WTC11 (cell line): Measurements from ENCODE around the gene ATP9B. TPM values are rescaled to one million over a fixed set of nuclear protein-coding genes. Genes with fewer than 3 reads are reported as not detected.

Experiments
- ATAC-seq: fragments of 200-7000 bp; cut with Tn5 transposase; 2 replicates; pipeline ENCODE4 v1.10.0; 2021; ENCODE audit warnings: mild to moderate bottlenecking, moderate library complexity
- CTCF ChIA-PET: fragments of 300-600 bp; sonication (Branson Sonifier 250); formaldehyde crosslinking; loops from one replicate; lab custom pipeline; 2021; ENCODE audit warnings: antibody characterized with exemption; lab: Charles Lee
- POLR2A ChIA-PET: fragments of 350-600 bp; sonication (Branson Sonifier 250); formaldehyde crosslinking; loops from one replicate; lab custom pipeline; 2021; ENCODE audit warnings: antibody characterized with exemption; lab: Charles Lee
- DNase-seq: peaks from one replicate; pipeline ENCODE4 v3.0.0; 2021; ENCODE audit warnings: low spot score
- H3K27ac Mint-ChIP-seq: 2 replicates; pipeline ENCODE4 v1.8.0; 2021; ENCODE audit warnings: mixed read lengths
- H3K27me3 Mint-ChIP-seq: 2 replicates; pipeline ENCODE4 v1.8.0; 2021; ENCODE audit warnings: low read depth, mild to moderate bottlenecking, moderate library complexity, mixed read lengths
- H3K36me3 Mint-ChIP-seq: 2 replicates; pipeline ENCODE4 v1.8.0; 2021; ENCODE audit warnings: mixed read lengths
- H3K4me1 Mint-ChIP-seq: 2 replicates; pipeline ENCODE4 v1.8.0; 2022; ENCODE audit warnings: mixed read lengths
- H3K4me3 Mint-ChIP-seq: 2 replicates; pipeline ENCODE4 v1.8.0; 2021; ENCODE audit warnings: mild to moderate bottlenecking, moderate library complexity, mixed read lengths
- H3K9me3 Mint-ChIP-seq: 2 replicates; pipeline ENCODE4 v1.8.0; 2021; ENCODE audit warnings: mixed read lengths
- CBFB ChIP-seq: sonication (generic); formaldehyde crosslinking; IDR thresholded peaks from 2 replicates; pipeline ENCODE4 v1.8.1; 2022; ENCODE audit warnings: mild to moderate bottlenecking, low read depth, missing genetic modification reagents
- CREB1 ChIP-seq: sonication (generic); formaldehyde crosslinking; IDR thresholded peaks from 2 replicates; pipeline ENCODE4 v1.8.0; 2023; ENCODE audit warnings: mild to moderate bottlenecking, missing genetic modification reagents
- ELF4 ChIP-seq: sonication (generic); formaldehyde crosslinking; IDR thresholded peaks from 2 replicates; pipeline ENCODE4 v1.8.1; 2022; ENCODE audit warnings: low read depth, mild to moderate bottlenecking, moderate library complexity, missing genetic modification reagents
- FOXK1 ChIP-seq: sonication (generic); formaldehyde crosslinking; IDR thresholded peaks from 2 replicates; pipeline ENCODE4 v1.8.0; 2022; ENCODE audit warnings: mild to moderate bottlenecking, moderate library complexity, missing genetic modification reagents
- GRHL2 ChIP-seq: fragments of 250-450 bp; sonication (Bioruptor Pico); IDR thresholded peaks from 2 replicates; pipeline ENCODE4 v1.8.0; 2022; ENCODE audit warnings: mild to moderate bottlenecking, moderate library complexity; ENCODE audit not compliant: insufficient replicate concordance, severe bottlenecking
- IRF2 ChIP-seq: sonication (generic); formaldehyde crosslinking; IDR thresholded peaks from 2 replicates; pipeline ENCODE4 v1.8.0; 2022; ENCODE audit warnings: low read depth, missing genetic modification reagents, borderline replicate concordance
- JAZF1 ChIP-seq: fragments of 250-450 bp; sonication (Bioruptor Pico); IDR thresholded peaks from 2 replicates; pipeline ENCODE4 v1.9.0; 2021; ENCODE audit warnings: moderate library complexity, mild to moderate bottlenecking, inconsistent platforms
- RORB ChIP-seq: fragments of 250-450 bp; sonication (Bioruptor Pico); IDR thresholded peaks from 2 replicates; pipeline ENCODE4 v1.9.0; 2021; ENCODE audit warnings: mild to moderate bottlenecking
- SMAD4 ChIP-seq: sonication (generic); formaldehyde crosslinking; IDR thresholded peaks from 2 replicates; pipeline ENCODE4 v1.8.0; 2022; ENCODE audit warnings: mild to moderate bottlenecking, missing genetic modification reagents
- TEAD1 ChIP-seq: sonication (generic); formaldehyde crosslinking; IDR thresholded peaks from 2 replicates; pipeline ENCODE4 v1.8.0; 2022; ENCODE audit warnings: mild to moderate bottlenecking, missing genetic modification reagents
- TEAD4 ChIP-seq: sonication (generic); formaldehyde crosslinking; IDR thresholded peaks from 2 replicates; pipeline ENCODE4 v1.8.0; 2022; ENCODE audit warnings: mild to moderate bottlenecking, missing genetic modification reagents
- ZNF219 ChIP-seq: sonication (generic); formaldehyde crosslinking; IDR thresholded peaks from 2 replicates; pipeline ENCODE4 v1.8.0; 2023; ENCODE audit warnings: missing genetic modification reagents, mild to moderate bottlenecking, borderline replicate concordance
- ZNF396 ChIP-seq: fragments of 250-450 bp; sonication (Bioruptor Pico); IDR thresholded peaks from 2 replicates; pipeline ENCODE4 v1.8.0; 2021; ENCODE audit warnings: mild to moderate bottlenecking, moderate library complexity, borderline replicate concordance
- ZNF416 ChIP-seq: fragments of 250-450 bp; sonication (Bioruptor Pico); IDR thresholded peaks from 2 replicates; pipeline ENCODE4 v1.9.0; 2021; ENCODE audit warnings: mild to moderate bottlenecking, inconsistent platforms
- ZNF423 ChIP-seq: fragments of 250-450 bp; sonication (Bioruptor Pico); IDR thresholded peaks from 2 replicates; pipeline ENCODE4 v2.1.2; 2022; ENCODE audit warnings: mild to moderate bottlenecking, moderate library complexity
- total RNA-seq: library from RNA; stranded (reverse); gene quantifications from 3 replicates; pipeline ENCODE4 v1.2.3, GENCODE V29; 2021
- TF ChIP-seq, protein P1 (sequence below): fragments of 250-450 bp; sonication (Bioruptor Pico); IDR thresholded peaks from 2 replicates; pipeline ENCODE4 v1.9.0; 2021; ENCODE audit warnings: moderate library complexity, mild to moderate bottlenecking, inconsistent platforms, borderline replicate concordance
- TF ChIP-seq, protein P2 (sequence below): fragments of 250-450 bp; sonication (Bioruptor Pico); IDR thresholded peaks from 2 replicates; pipeline ENCODE4 v2.1.2; 2022; ENCODE audit warnings: mild to moderate bottlenecking, moderate library complexity
- TF ChIP-seq, protein P3 (sequence below): sonication (generic); formaldehyde crosslinking; IDR thresholded peaks from 2 replicates; pipeline ENCODE4 v1.8.1; 2023; ENCODE audit warnings: mild to moderate bottlenecking, missing genetic modification reagents, moderate library complexity
- TF ChIP-seq, protein P4 (sequence below): sonication (generic); formaldehyde crosslinking; IDR thresholded peaks from 2 replicates; pipeline ENCODE4 v1.8.1; 2022; ENCODE audit warnings: mild to moderate bottlenecking, moderate library complexity, missing genetic modification reagents
- TF ChIP-seq, protein P5 (sequence below): sonication (generic); formaldehyde crosslinking; IDR thresholded peaks from 2 replicates; pipeline ENCODE4 v1.8.0; 2023; ENCODE audit warnings: missing genetic modification reagents
- TF ChIP-seq, protein P6 (sequence below): sonication (generic); formaldehyde crosslinking; IDR thresholded peaks from 2 replicates; pipeline ENCODE4 v1.8.1; 2023; ENCODE audit warnings: mild to moderate bottlenecking, missing genetic modification reagents
- TF ChIP-seq, protein P7 (sequence below): sonication (generic); formaldehyde crosslinking; IDR thresholded peaks from 2 replicates; pipeline ENCODE4 v1.8.1; 2023; ENCODE audit warnings: mild to moderate bottlenecking, missing genetic modification reagents, moderate library complexity

The ATP9B gene
- total RNA-seq, 1 experiment from 2014 or later = 19.0 TPM

DNA sequence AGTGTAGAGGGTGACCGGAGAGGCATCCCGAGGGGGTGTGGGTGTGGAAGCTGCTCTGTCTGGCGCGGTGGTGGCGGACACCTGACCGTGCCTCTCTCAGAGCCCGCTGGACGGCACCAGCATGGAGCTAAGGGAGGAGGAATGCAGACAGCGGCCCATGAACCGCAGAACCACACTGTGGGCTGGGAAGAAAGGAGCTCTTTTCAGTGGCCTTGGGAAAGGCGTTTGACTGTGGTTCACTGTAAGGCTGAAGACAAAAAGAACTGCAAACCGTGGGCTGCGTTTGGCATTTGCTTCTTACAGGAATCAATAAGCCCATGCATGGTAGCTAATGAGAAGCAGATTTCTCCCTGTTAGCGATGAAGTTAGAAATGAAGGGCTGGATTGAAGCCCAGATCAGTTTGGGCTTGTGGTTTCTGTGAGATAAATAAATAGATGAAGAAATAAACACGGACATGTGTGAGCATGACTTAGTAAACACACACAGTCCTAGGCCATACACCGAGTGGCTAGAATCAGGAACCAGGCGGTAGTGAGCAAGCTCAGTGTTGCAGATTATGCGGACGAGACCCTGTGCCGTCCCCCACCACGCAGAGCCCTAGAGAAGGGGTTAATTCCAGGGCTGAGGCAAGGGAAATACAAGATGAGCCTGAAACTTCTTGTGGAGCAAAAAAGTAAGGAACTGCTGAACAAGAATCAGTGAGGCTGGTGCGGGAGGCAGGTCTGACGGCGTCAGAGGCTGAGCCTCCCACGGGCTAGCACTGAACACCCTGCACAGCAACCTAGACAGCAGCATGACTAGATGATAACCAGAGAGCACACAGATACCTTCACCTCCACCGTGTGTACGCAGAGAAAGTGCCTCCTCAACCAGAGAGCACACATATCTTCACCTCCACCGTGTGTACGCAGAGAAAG lies 297.2 kb downstream of the ATP9B start:
- H3K4me1 Mint-ChIP-seq = peaks cover 10% of the 10 kb centered on the region
- ChIA-PET CTCF (no interaction called here), POLR2A (no interaction called here)

DNA sequence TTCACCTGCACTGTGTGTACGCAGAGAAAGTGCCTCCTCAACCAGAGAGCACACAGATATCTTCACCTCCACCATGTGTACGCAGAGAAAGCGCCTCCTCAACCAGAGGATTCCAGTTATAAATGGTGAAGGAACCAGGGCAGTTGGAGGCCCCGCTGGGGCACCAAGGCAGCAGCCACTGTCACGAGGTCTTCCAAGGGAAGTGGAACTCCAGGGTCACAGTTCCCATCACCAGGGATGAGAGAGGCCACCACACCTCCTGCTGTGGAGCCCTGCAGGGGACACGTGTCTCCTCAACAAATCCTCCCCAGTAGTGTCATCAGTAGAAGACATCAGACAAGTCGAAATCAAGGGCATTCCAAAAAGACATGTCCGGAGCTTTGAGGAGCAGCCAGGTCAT lies 298.3 kb downstream of the ATP9B start:
- H3K4me3 Mint-ChIP-seq = no peak overlapping the region
- TF ChIP-seq ZNF416 (CRISPR knock-in tag) (no peak), RORB (CRISPR knock-in tag) (no peak), ZNF396 (CRISPR knock-in tag) (no peak), GRHL2 (CRISPR knock-in tag) (no peak), ZNF219 (CRISPR knock-in tag) (no peak), IRF2 (CRISPR knock-in tag) (no peak), ZNF423 (no peak), CREB1 (CRISPR knock-in tag) (no peak), ELF4 (CRISPR knock-in tag) (no peak)
- TF ChIP-seq, protein P1, sequence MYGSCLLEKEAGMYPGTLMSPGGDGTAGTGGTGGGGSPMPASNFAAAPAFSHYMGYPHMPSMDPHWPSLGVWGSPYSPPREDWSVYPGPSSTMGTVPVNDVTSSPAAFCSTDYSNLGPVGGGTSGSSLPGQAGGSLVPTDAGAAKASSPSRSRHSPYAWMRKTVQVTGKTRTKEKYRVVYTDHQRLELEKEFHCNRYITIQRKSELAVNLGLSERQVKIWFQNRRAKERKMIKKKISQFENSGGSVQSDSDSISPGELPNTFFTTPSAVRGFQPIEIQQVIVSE (CRISPR knock-in tag) = no peak
- TF ChIP-seq, protein P2, sequence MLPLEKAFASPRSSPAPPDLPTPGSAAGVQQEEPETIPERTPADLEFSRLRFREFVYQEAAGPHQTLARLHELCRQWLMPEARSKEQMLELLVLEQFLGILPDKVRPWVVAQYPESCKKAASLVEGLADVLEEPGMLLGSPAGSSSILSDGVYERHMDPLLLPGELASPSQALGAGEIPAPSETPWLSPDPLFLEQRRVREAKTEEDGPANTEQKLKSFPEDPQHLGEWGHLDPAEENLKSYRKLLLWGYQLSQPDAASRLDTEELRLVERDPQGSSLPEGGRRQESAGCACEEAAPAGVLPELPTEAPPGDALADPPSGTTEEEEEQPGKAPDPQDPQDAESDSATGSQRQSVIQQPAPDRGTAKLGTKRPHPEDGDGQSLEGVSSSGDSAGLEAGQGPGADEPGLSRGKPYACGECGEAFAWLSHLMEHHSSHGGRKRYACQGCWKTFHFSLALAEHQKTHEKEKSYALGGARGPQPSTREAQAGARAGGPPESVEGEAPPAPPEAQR (CRISPR knock-in tag) = no peak
- TF ChIP-seq, protein P3, sequence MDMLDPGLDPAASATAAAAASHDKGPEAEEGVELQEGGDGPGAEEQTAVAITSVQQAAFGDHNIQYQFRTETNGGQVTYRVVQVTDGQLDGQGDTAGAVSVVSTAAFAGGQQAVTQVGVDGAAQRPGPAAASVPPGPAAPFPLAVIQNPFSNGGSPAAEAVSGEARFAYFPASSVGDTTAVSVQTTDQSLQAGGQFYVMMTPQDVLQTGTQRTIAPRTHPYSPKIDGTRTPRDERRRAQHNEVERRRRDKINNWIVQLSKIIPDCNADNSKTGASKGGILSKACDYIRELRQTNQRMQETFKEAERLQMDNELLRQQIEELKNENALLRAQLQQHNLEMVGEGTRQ (CRISPR knock-in tag) = no peak
- TF ChIP-seq, protein P4, sequence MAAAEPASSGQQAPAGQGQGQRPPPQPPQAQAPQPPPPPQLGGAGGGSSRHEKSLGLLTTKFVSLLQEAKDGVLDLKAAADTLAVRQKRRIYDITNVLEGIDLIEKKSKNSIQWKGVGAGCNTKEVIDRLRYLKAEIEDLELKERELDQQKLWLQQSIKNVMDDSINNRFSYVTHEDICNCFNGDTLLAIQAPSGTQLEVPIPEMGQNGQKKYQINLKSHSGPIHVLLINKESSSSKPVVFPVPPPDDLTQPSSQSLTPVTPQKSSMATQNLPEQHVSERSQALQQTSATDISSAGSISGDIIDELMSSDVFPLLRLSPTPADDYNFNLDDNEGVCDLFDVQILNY (CRISPR knock-in tag) = no peak
- TF ChIP-seq, protein P5, sequence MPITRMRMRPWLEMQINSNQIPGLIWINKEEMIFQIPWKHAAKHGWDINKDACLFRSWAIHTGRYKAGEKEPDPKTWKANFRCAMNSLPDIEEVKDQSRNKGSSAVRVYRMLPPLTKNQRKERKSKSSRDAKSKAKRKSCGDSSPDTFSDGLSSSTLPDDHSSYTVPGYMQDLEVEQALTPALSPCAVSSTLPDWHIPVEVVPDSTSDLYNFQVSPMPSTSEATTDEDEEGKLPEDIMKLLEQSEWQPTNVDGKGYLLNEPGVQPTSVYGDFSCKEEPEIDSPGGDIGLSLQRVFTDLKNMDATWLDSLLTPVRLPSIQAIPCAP (CRISPR knock-in tag) = no peak
- H3K27ac Mint-ChIP-seq = no peak overlapping the region
- DNase-seq (no peak), ATAC-seq (no peak)
- H3K4me1 Mint-ChIP-seq = peaks cover 1% of the 10 kb centered on the region; the same call in 1 of the 2 replicates
- H3K27me3 Mint-ChIP-seq = no peaks in the 10 kb centered on the region
- H3K36me3 Mint-ChIP-seq = peaks cover 14% of the 10 kb centered on the region
- H3K9me3 Mint-ChIP-seq = peaks cover 6% of the 10 kb centered on the region
- POLR2A ChIA-PET = no interaction called here
- CTCF ChIA-PET = no interaction called here

More for the DNA sequence above, 297.2 kb downstream of the ATP9B start:
- no peak overlapping the region for H3K27ac Mint-ChIP-seq
- TF ChIP-seq, protein P6, sequence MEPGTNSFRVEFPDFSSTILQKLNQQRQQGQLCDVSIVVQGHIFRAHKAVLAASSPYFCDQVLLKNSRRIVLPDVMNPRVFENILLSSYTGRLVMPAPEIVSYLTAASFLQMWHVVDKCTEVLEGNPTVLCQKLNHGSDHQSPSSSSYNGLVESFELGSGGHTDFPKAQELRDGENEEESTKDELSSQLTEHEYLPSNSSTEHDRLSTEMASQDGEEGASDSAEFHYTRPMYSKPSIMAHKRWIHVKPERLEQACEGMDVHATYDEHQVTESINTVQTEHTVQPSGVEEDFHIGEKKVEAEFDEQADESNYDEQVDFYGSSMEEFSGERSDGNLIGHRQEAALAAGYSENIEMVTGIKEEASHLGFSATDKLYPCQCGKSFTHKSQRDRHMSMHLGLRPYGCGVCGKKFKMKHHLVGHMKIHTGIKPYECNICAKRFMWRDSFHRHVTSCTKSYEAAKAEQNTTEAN = no peak
- TF ChIP-seq FOXK1 (CRISPR knock-in tag) (no peak), SMAD4 (CRISPR knock-in tag) (no peak), TEAD1 (no peak), CREB1 (CRISPR knock-in tag) (no peak), CBFB (CRISPR knock-in tag) (no peak), TEAD4 (CRISPR knock-in tag) (no peak), JAZF1 (no peak)
- TF ChIP-seq, protein P7, sequence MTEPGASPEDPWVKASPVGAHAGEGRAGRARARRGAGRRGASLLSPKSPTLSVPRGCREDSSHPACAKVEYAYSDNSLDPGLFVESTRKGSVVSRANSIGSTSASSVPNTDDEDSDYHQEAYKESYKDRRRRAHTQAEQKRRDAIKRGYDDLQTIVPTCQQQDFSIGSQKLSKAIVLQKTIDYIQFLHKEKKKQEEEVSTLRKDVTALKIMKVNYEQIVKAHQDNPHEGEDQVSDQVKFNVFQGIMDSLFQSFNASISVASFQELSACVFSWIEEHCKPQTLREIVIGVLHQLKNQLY (CRISPR knock-in tag) = no peak
- ATAC-seq (no peak), DNase-seq (no peak)
- peaks cover 14% of the 10 kb centered on the region for H3K36me3 Mint-ChIP-seq
- no peak overlapping the region for H3K4me3 Mint-ChIP-seq
- peaks cover 6% of the 10 kb centered on the region for H3K9me3 Mint-ChIP-seq
- H3K27me3 Mint-ChIP-seq = no peaks in the 10 kb centered on the region
